Measurements from ENCODE around the gene NPIPA1.
"Not testable (repeated sequence)": the region's sequence is repeated elsewhere in the genome, so short reads cannot be mapped to it uniquely, and the experiment has no call there.

The NPIPA1 gene

GRCh38 chr16:14937143-14937542, at the start of gene NPIPA1:
Gene NPIPA1 (plus strand): TSS chr16:14937443. CDS start chr16:14937443, 0 bp downstream.
- DNase-seq (ENCODE audit: low spot score), result not testable (repeated sequence)

- not testable (repeated sequence) for DNase-seq (ENCODE audit: low spot score)
Measured at GRCh38 chr16:14892111-14892510, 45.1 kb upstream of the NPIPA1 start.

- not testable (repeated sequence) for DNase-seq (ENCODE audit: low spot score)
Measured at GRCh38 chr16:14895382-14895781, 41.9 kb upstream of the NPIPA1 start.

GRCh38 chr16:14896023-14896422, 41.2 kb upstream of the NPIPA1 start:
- DNase-seq (ENCODE audit: low spot score), result not testable (repeated sequence)

- DNase-seq (ENCODE audit: low spot score), result not testable (repeated sequence)
Measured at GRCh38 chr16:14897006-14897664, 40.1 kb upstream of the NPIPA1 start.

GRCh38 chr16:14898162-14898561, 39.1 kb upstream of the NPIPA1 start:
- DNase-seq (ENCODE audit: low spot score), result not testable (repeated sequence)

- not testable (repeated sequence) for DNase-seq (ENCODE audit: low spot score)
Measured at GRCh38 chr16:14903191-14903957, 33.9 kb upstream of the NPIPA1 start.

- not testable (repeated sequence) for DNase-seq (ENCODE audit: low spot score)
Measured at GRCh38 chr16:14909744-14910143, 27.5 kb upstream of the NPIPA1 start.

- DNase-seq (ENCODE audit: low spot score), result not testable (repeated sequence)
Measured at GRCh38 chr16:14910833-14911629, 26.2 kb upstream of the NPIPA1 start.

- not testable (repeated sequence) for DNase-seq (ENCODE audit: low spot score)
Measured at GRCh38 chr16:14911954-14912353, 25.3 kb upstream of the NPIPA1 start.

GRCh38 chr16:14912588-14912987, 24.7 kb upstream of the NPIPA1 start:
- not testable (repeated sequence) for DNase-seq (ENCODE audit: low spot score)

GRCh38 chr16:14918504-14918903, 18.7 kb upstream of the NPIPA1 start:
- DNase-seq (ENCODE audit: low spot score), result not testable (repeated sequence)

- not testable (repeated sequence) for DNase-seq (ENCODE audit: low spot score)
Measured at GRCh38 chr16:14919837-14920600, 17.2 kb upstream of the NPIPA1 start.

GRCh38 chr16:14922285-14922684, 15.0 kb upstream of the NPIPA1 start:
- DNase-seq (ENCODE audit: low spot score), result not testable (repeated sequence)

GRCh38 chr16:14922968-14923367, 14.3 kb upstream of the NPIPA1 start:
- not testable (repeated sequence) for DNase-seq (ENCODE audit: low spot score)

- DNase-seq (ENCODE audit: low spot score), result not testable (repeated sequence)
Measured at GRCh38 chr16:14923394-14924088, 13.7 kb upstream of the NPIPA1 start.

GRCh38 chr16:14924359-14924758, 12.9 kb upstream of the NPIPA1 start:
- DNase-seq (ENCODE audit: low spot score), result not testable (repeated sequence)

GRCh38 chr16:14924982-14925381, 12.3 kb upstream of the NPIPA1 start:
- DNase-seq (ENCODE audit: low spot score), result not testable (repeated sequence)

GRCh38 chr16:14928064-14928714, 9.1 kb upstream of the NPIPA1 start:
- DNase-seq (ENCODE audit: low spot score), result peak; percentile 2

GRCh38 chr16:14929176-14929575, 8.1 kb upstream of the NPIPA1 start:
- DNase-seq (ENCODE audit: low spot score), result not testable (repeated sequence)
